Fibroblast of skin of scalp (primary cell): ENCODE results near the gene FRAS1.
"Not testable (repeated sequence)": the region's sequence is repeated elsewhere in the genome, so short reads cannot be mapped to it uniquely, and the experiment has no call there.

Experiments used
- DNase-seq: peaks from one replicate; pipeline ENCODE4 v3.0.0-alpha.2; 2013

The FRAS1 gene

DNA sequence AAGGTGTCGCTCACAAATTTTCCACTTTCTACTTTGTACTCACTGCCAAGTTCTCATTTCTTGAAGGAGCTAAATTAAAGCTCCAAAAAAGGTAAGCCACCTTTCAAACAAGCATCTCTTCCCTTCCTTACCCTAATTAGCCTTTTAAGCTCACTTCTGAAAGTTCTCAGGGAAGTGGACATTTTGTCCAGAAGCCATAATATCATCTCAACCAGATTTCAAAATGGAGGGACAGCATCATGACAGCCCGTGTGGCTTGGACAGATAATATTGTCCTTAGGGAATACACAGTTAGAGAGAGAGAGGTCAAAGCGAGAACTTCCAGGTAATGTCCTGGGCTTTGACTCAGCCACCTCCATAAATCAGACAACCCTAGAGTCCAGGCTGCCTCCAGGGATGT is 400.6 kb downstream of the FRAS1 start:
- DNase-seq = no peak

DNA sequence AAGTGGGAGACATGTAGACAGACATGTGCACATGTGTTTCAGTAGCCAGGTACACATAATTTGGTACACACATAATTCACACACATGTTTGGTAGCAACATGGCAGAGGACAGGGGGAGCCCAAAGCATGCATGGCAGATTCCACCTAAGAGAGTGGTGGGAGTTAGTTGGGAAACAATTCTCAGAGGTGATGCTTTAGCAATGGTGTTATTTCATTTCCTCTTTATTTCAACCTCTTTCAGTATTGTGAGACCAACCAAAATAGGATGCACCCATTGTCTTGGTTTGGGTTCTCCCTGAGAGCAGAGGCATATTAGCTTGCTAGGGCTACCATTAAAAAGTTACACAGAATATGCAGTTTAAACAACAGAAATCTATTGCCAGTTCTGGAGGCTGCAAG is 402.2 kb downstream of the FRAS1 start:
- DNase-seq = no peak

GRCh38 chr4:78460368-78460767 is 403.2 kb downstream of the FRAS1 start:
- DNase-seq = no peak

GRCh38 chr4:78464265-78464664 is 407.1 kb downstream of the FRAS1 start:
- DNase-seq = no peak

- DNase-seq = not testable (repeated sequence)
Measured at GRCh38 chr4:78467223-78467622, 410.1 kb downstream of the FRAS1 start.

DNA sequence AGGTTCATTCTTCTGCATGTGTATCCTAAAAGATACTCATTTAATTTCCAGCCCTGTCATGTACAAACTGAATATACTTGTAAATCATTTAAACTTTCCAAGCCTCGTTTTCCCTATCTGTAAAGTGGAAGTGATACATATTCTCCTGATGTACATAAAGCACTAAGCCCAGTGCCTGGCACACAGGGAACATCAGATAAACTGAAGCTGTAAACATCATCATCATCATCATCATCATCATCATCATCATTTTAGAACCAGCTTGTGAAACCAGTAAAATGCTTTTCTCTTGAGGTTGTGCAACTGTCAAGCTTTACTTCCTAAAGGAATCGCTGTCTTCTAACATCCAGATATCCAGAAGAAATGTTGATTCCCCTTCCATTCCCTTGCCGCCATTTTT is 411.1 kb downstream of the FRAS1 start:
- no peak for DNase-seq

- DNase-seq = no peak
Measured at GRCh38 chr4:78476108-78476704, 419.1 kb downstream of the FRAS1 start.

- DNase-seq = peak; percentile 17
Measured at GRCh38 chr4:78477276-78477675, 420.2 kb downstream of the FRAS1 start.

DNA sequence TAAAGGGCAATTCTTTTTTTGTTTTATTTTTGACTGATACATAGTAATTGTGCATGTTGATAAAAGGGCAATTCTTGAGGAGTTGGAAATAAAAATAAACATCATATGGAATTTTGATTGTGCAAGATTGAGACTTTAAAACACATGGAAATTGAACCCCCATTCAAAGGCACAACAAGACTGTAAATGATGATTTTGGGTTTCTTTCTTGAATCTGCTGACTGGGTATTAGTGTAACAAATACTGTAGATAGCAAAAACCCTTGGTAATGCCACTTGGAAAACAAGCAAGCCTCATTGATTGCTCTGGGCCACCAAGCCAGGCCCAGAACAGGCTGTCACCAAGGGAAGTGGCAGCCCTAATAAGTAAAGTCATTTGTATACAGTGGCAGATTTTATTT is 421.4 kb downstream of the FRAS1 start:
- no peak for DNase-seq

- no peak for DNase-seq
Measured at GRCh38 chr4:78480286-78480685, 423.2 kb downstream of the FRAS1 start.

DNA sequence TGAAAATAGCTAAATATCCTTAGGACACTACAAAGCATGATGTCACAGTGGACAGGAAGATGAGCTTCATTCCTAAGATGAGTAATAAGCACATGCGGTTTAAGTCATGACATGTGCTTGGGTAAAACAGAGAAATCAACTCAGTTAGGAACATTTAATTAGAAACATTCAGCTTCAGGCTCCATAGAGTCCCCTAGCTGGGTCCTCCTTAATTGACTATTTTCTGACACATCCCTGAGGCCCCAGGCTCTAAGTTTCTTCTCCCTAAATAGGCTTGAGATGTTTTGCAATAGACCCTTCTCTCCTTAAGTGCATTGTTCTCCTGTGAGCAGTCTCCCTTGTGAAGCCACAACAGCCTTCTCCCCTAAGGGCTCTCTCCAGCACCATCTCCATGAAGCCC is 424.1 kb downstream of the FRAS1 start:
- DNase-seq = peak; percentile 96

DNA sequence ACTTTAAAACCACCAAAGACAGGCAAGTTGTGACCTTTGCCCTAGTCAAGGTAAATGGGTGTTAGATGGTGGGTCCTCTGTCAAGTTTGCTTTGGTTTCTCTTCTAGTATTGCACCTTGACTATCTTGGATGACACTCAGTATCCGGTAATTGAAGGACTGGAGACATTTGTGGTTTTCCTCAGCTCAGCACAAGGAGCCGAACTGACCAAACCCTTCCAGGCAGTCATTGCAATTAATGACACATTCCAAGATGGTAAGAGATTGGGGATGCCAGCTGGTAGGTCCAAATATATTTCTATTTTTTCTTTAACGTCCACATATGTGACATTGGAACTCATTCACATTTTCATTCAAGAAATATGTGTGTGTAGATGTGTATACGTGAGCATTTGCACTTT is 425.2 kb downstream of the FRAS1 start:
- DNase-seq = no peak

GRCh38 chr4:78483811-78484210 is 426.7 kb downstream of the FRAS1 start:
- DNase-seq = no peak

GRCh38 chr4:78484574-78484973 is 427.5 kb downstream of the FRAS1 start:
- no peak for DNase-seq

DNA sequence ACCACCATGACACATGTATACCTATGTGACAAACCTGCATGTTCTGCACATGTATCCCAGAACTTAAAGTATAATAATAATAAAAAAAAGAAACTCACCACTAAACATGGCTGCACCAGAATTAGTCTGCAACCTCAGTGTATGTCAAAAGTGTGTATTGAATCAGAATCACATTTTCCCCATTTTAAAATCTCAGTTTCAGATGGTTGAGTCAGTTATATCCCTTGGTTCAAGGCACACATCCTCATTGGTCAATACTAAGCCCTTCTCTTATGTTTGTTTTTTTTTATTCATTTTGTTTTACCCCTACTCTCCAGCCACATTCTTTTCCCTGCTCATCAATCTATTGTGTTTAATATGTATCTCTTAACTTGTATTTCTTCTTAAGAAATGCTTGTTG is 436.6 kb downstream of the FRAS1 start:
- DNase-seq = no peak

DNA sequence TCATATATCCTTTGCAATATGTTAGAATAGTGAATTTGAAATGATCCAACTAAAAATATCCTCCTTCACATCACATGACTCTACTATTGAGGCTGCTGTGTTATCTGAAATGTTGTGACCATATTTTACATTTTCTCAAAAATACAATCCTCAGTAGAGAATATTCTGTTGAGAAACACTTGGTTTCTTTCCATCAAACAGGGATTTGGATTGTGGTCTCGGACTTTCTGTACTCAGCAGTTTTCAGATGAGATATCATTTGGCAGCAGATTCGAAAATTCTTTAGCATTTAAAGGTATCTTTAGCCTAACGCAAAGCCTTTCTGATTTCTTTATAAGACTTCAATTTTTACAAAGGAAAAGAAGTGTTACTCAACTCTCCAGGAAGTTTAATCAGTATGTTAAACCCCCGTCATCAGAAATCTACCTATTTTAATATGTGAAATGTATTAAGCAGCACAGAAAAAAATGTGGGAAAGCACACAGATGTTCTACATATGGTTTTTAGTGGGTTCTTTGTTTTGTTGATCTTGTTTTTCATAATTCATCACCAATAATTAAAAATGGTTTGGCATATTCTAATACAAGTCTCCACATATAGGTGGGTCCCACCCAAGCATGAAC is 439.0 kb downstream of the FRAS1 start:
- no peak for DNase-seq

DNA sequence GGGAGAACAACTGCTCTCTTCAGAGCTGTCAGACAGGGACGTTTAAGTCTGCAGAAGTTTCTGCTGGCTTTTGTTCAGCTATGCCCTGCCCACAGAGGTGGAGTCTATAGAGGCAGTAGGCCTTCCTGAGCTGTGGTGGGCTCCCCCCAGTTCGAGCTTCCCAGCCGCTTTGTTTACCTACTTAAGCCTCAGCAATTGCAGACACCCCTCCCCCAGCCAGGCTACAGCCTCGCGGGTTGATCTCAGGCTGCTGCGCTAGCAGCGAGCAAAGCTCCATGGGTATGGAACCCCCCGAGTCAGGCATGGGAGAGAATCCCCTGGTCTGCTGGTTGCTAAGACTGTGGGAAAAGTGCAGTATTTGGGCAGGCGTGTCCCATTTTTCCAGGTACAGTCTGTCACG is 449.1 kb downstream of the FRAS1 start:
- not testable (repeated sequence) for DNase-seq

GRCh38 chr4:78509043-78509442 is 451.9 kb downstream of the FRAS1 start:
- no peak for DNase-seq

- DNase-seq = no peak
Measured at GRCh38 chr4:78510108-78510507, 453.0 kb downstream of the FRAS1 start.

GRCh38 chr4:78510681-78511080 is 453.6 kb downstream of the FRAS1 start:
- DNase-seq = no peak

DNA sequence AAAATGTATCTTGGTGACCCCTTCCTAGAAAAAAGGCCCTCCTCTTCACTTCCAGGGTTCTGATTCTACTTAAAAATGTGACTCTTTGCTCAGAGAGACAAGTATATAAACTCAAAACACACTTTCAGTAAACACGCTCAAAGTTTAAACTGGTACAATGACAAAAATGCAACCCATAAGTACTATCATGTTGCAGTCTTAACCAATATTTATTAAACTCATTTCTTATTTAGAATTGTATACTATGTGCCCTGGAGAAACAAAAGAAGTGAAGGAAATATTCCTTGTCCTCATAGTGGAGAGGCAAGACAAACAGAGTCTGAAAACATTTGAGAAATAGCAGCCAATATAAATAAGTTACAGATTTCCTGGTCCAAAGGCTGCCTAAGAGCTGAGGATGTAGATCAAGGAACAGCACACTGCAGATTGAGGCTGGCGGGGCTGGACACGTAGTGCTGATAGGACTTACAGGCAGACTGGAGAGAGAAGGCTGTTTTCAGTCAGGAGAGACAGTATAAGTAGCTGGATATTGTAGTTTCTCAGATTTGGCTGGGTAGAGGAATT is 455.3 kb downstream of the FRAS1 start:
- no peak for DNase-seq

- no peak for DNase-seq
Measured at GRCh38 chr4:78513411-78513975, 456.4 kb downstream of the FRAS1 start.

DNA sequence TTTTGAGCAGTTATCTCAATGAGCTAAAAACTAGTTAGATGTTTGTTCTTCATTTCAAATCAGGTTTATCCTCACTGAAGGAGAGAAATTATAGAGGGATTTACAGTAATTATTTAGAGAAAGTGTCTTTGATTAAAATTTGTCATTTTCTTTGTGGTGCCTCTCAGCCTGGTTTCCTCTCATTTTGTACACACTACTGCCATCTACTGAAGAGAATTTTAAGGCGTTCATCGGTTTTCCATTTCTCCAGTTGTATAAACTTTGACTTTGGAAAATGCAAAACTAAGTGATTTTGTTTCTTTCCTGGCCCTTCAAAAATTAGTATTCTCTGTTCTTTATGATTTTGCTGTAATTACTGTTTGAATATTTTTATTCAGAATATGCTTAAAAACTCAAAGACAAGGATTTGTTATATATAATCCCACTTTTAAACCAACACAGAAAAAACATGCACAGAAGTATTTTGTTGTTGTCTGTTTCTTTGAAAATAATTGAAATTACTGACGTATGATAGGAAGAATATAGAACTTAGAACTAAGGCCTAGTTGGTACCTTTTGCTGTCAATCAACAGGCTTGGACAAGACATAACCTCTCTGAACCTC is 460.0 kb downstream of the FRAS1 start:
- peak; percentile 50 for DNase-seq

- no peak for DNase-seq
Measured at GRCh38 chr4:78518561-78518960, 461.4 kb downstream of the FRAS1 start.
